Glutamatergic neuron (in vitro differentiated cells): ENCODE data around the gene NUDT1. TPM values are rescaled to one million over a fixed set of nuclear protein-coding genes. Genes with fewer than 3 reads are reported as not detected.
A peak's percentile ranks its signal among the peaks of the same experiment; 100 is the strongest.

Source experiments
- DNase-seq: peaks from one replicate; pipeline ENCODE4 v3.0.0; 2022
- H3K27ac Mint-ChIP-seq: one replicate; pipeline ENCODE4 v1.8.0; 2020; ENCODE audit warnings: mild to moderate bottlenecking, mixed read lengths, inconsistent platforms; ENCODE audit not compliant: unreplicated experiment
- H3K27me3 Mint-ChIP-seq: one replicate; pipeline ENCODE4 v1.8.0; 2020; ENCODE audit warnings: mild to moderate bottlenecking, moderate library complexity, mixed read lengths, inconsistent platforms; ENCODE audit not compliant: unreplicated experiment
- H3K36me3 Mint-ChIP-seq: one replicate; pipeline ENCODE4 v1.8.0; 2020; ENCODE audit warnings: mild to moderate bottlenecking, mixed read lengths, inconsistent platforms; ENCODE audit not compliant: unreplicated experiment
- H3K4me1 Mint-ChIP-seq: one replicate; pipeline ENCODE4 v1.8.0; 2020; ENCODE audit warnings: mild to moderate bottlenecking, low read depth, mixed read lengths, inconsistent platforms; ENCODE audit not compliant: unreplicated experiment
- H3K4me3 Mint-ChIP-seq: one replicate; pipeline ENCODE4 v1.8.0; 2020; ENCODE audit warnings: mild to moderate bottlenecking, mixed read lengths, inconsistent platforms; ENCODE audit not compliant: unreplicated experiment
- H3K9me3 Mint-ChIP-seq: one replicate; pipeline ENCODE4 v1.8.0; 2020; ENCODE audit warnings: mild to moderate bottlenecking, moderate library complexity, mixed read lengths, inconsistent platforms; ENCODE audit not compliant: unreplicated experiment
- CTCF ChIP-seq: fragments of 200-600 bp; sonication (generic); IDR thresholded peaks from one replicate; pipeline ENCODE4 v1.5.0; 2021; ENCODE audit not compliant: partially characterized antibody, unreplicated experiment
- total RNA-seq: library from RNA; stranded (reverse); fragmentation: NEBNext Ultra II Directional; extraction: Animal tissue kit (Norgen Biotek cat#: 25700); gene quantifications from one replicate; pipeline ENCODE4 v1.2.1, GENCODE V29; 2021; ENCODE audit not compliant: unreplicated experiment

Gene NUDT1
- total RNA-seq, 1 donor from 2014 or later = 19.5 TPM

- H3K36me3 Mint-ChIP-seq = no peaks in the 10 kb centered on the region
- H3K4me1 Mint-ChIP-seq = peaks cover 3% of the 10 kb centered on the region
- no peaks in the 10 kb centered on the region for H3K27me3 Mint-ChIP-seq
- TF ChIP-seq CTCF = peak; percentile 79
- DNase-seq = peak; percentile 79
- H3K9me3 Mint-ChIP-seq = peaks cover 3% of the 10 kb centered on the region
- H3K27ac Mint-ChIP-seq = no peak overlapping the region
- no peak overlapping the region for H3K4me3 Mint-ChIP-seq
Observed at GRCh38 chr7:2247141-2247995, 5.3 kb downstream of the NUDT1 start.

- Mint-ChIP-seq H3K36me3 (no peaks in the 10 kb centered on the region), H3K4me1 (peaks cover 2% of the 10 kb centered on the region), H3K27me3 (no peaks in the 10 kb centered on the region), H3K4me3 (no peak overlapping the region), H3K9me3 (peaks cover 3% of the 10 kb centered on the region), H3K27ac (no peak overlapping the region)
- no peak for TF ChIP-seq CTCF
- no peak for DNase-seq
Observed at GRCh38 chr7:2248984-2249694, 7.1 kb downstream of the NUDT1 start.

- H3K9me3 Mint-ChIP-seq = peaks cover 1% of the 10 kb centered on the region
- H3K36me3 Mint-ChIP-seq = no peaks in the 10 kb centered on the region
- DNase-seq = no peak
- no peak overlapping the region for H3K4me3 Mint-ChIP-seq
- peaks cover 2% of the 10 kb centered on the region for H3K4me1 Mint-ChIP-seq
- TF ChIP-seq CTCF = no peak
- H3K27me3 Mint-ChIP-seq = no peaks in the 10 kb centered on the region
- H3K27ac Mint-ChIP-seq = no peak overlapping the region
Observed at GRCh38 chr7:2249744-2250323, 7.8 kb downstream of the NUDT1 start.

GRCh38 chr7:2251381-2251780 is 9.4 kb downstream of the NUDT1 start:
- Mint-ChIP-seq H3K4me3 (no peak overlapping the region), H3K27ac (no peak overlapping the region), H3K36me3 (no peaks in the 10 kb centered on the region), H3K9me3 (peaks cover 5% of the 10 kb centered on the region), H3K27me3 (no peaks in the 10 kb centered on the region), H3K4me1 (no peaks in the 10 kb centered on the region)
- TF ChIP-seq CTCF = no peak
- DNase-seq = no peak
